Measurements from ENCODE around the gene PIK3CG.
"Not testable (repeated sequence)": the region's sequence is repeated elsewhere in the genome, so short reads cannot be mapped to it uniquely, and the experiment has no call there.

PIK3CG gene

DNA sequence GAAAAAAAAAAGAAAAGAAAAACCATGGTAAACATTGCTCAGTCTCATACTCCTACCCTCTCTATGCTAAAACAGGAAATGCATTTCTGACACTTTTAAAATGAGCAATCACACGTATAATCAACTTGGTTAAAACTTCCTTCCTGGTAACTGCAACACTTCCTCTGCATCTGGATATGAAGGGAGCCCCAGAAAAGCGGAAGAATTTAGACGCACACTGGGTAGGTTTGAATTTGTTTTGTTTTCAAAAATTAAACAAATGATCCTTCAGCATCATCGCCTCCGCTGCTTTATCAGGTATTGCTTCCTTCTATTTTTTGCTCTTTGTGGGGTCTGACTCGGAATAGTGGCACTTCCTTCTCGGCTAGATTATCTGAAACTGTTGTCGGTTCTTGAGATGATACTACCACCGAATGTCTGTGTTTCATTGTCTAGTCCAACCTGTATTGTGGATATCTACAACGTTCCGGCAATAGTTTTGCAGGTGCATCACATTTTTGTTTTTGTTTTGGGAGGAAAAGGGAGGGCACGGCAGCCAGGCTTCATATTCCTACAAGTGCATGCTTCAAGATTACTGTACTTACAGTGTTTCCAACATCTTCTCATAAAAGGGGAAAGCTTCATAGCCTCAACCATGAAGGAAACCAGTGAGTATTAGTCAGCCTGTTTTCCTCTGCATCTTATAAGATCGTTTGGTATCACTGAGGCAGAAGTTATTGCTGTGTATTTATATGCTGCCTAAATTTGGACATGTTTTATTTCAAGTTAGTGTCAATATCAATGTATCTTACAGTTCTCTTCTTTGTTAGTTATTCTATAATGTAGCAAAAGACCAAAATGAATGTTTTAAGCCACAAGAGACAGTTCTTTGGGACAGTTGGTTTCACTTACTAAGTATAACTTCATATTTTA lies at the start of gene PIK3CG:
TSS of gene PIK3CG (plus strand) at position 153 of the 912 bp plus-strand sequence. CDS start 2,280 bp downstream, outside the sequence.
- DNase-seq (ENCODE audit: low read depth in 2 of 2): no peak

DNA sequence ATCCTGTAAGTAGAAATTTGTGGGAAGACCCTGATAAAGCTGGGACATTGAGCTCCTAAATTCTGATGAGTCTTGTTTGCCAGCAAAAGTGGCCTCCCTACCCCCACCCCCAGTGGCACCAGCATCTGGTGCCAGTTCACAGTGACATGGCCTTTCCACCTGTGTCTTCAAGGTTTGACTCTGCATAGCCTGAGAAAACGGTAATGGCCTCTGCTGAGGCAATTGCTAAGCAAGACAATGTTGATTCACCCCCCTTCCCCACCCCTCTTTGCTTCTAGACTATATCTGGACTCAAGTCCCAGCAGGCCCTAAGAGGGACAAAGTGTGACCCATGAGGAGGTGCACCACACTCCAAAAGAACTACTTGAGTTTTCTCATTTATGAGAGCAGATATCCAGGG lies 48.0 kb upstream of the PIK3CG start:
- DNase-seq (ENCODE audit: low read depth in 2 of 2): no peak

DNA sequence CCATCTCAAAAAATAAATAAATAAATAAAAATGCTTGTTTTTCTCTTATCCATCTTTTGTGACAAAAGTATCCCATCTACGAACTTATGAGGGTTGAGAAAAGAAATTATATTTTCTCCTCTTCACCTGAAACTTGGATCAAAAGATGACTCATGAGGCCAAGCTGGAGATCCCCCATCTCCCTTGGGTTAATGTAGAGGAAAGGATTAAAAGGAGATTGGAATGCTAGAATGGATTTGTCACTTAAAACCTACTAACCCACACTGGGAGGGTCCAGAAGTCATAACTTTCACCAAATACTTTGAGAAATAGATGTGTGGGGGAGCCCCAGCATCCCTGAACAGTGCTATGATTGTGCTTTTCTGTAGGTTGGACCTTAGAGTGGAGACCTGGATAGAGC lies 46.3 kb upstream of the PIK3CG start:
- DNase-seq (ENCODE audit: low read depth in 2 of 2): no peak

DNA sequence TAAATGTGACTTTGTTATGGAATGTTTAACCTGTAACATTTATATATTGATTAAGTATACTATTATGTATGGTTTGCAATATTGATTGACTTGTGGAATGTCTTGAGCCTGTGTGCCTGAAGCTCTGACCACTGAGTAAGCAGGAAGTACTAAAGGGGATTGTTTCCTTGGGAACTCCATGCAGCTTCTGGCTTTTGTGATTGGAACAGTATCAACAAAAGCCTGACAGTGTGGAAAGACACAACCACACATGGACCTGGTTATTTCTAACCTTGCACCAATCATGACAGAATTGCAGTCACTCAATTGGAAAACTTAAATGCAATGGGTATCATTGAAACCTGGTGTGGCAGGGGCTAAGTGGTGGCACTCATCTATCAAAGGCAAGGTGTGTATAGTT lies 45.5 kb upstream of the PIK3CG start:
- DNase-seq (ENCODE audit: low read depth in 2 of 2): no peak

DNA sequence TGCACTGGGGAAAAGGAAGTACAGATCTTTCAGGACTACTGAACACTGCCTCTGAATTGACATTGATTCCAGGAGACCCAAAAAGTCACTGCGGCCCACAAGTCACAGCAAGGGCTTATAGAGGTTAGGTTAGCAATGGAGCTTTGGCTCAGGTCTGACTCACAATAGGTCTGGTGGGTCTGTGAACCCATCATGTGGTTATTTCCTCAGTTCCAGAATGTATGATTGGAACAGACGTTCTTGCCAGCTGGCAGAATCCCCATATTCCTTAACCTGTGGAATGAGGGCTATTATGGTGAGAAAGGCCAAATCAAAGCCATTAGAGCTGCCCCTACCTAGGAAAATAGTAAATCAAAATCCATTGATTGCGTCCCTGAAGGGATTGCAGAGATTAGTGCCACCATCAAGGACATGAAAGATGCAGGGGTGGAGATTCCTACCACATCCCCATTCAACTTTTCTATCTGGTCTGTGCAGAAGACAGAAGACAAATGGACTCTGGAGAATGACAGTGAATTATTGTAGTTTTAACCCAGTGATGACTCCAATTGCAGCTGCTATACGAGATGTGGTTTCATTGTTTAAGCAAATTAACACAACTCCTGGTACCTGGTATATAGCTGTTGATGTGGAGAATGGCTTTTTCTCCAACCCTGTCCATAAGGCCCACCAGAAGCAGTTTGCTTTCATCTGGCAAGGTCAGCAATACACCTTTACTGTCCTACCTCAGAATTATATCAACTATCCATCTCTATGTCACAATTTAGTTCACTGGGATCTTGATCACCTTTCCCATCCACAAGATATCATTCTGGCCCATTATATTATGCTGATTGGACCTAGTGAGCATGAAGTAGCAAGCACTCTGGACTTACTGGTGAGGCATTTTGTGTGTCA lies 44.5 kb upstream of the PIK3CG start:
- DNase-seq (ENCODE audit: low read depth in 2 of 2): no peak

DNA sequence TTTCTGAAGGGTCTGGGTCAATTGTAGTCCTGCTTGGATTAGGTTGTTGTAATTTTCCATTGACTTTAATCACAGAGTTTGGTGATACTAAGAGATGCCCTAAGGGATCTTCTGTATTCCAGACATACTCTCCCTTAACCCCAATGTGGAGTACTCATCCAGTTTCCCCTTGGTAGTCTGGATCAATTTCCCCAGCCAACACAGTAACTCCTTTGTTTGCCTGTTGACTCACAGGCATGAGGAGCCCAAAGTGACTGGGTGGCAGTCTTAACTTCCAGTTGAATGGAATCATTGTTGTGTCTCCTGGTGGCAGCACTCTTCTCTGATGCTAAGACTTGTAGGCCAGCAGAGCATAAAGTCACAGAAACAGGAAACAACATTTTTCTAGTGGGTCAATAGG lies 41.5 kb upstream of the PIK3CG start:
- DNase-seq (ENCODE audit: low read depth in 2 of 2): no peak

- no peak for DNase-seq (ENCODE audit: low read depth in 2 of 2)
These were observed 40.6 kb upstream of the PIK3CG start for GRCh38 chr7:106824458-106824857.

DNA sequence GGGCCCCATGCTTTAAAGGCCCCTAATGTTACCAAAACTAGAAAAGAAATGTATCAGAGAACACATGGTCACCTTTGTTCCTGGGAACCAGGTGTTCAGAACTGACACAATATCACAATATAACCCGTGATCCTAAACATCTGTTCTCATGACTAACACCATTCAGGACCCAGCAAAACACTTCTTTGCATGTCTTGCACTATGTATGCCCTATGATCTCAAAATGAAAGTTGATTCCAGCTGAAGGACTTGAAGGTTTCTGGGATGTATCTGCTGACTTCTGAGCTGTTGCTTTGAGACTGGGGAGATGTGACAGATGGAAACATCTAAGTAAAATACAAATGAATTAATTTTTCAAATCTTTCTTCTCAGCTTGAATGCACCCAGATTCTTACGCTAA lies 37.5 kb upstream of the PIK3CG start:
- no peak for DNase-seq (ENCODE audit: low read depth in 2 of 2)

- DNase-seq (ENCODE audit: low read depth in 2 of 2): no peak
These were observed 35.6 kb upstream of the PIK3CG start for GRCh38 chr7:106829496-106829895.

GRCh38 chr7:106830896-106831295 lies 34.2 kb upstream of the PIK3CG start:
- not testable (repeated sequence) for DNase-seq (ENCODE audit: low read depth in 2 of 2)

- DNase-seq (ENCODE audit: low read depth in 2 of 2): no peak
These were observed 28.3 kb upstream of the PIK3CG start for GRCh38 chr7:106836816-106837215.

GRCh38 chr7:106839511-106839910 lies 25.6 kb upstream of the PIK3CG start:
- no peak for DNase-seq (ENCODE audit: low read depth in 2 of 2)

DNA sequence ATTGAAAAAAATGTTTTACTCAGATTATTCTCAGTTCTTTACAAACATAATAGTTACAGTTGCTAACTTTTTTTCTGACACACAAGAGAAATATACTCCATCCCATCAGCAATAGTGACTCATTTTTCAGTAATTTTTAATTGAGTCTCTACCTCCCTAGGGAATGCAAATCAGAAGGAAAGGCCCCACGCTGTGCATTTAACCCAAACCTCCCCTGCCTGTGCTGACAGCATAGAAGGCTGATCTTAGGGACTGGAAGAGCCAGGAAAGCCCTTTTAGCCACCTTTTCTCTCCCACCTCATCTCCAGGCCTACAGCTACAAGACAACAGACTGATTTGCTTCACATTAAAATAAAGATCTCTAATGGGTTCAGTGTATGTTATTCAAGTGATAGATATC lies 24.7 kb upstream of the PIK3CG start:
- no peak for DNase-seq (ENCODE audit: low read depth in 2 of 2)

DNA sequence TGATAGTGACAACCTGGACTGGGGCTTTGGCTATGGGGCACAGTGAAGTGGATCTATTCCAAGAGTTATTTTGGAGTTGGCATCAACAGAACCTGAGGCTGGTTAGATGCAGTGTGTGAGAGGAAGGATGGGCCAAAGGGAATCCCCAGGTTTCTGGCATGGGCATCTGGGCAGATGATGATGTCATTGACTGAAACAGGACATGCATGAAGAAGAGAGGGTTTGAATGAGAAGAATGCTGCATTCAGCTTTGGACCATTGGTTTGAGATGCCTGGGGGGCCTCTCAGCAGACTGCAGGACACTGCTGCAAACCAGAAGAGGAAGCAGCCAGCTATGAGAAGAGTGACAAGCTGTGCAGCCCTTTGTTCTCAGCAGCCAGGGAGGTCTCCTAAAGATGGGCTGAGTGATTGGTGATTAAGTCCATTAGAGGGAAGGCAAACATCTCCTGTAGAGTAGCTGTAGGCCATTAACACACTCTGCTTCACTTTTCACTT lies 23.1 kb upstream of the PIK3CG start:
- DNase-seq (ENCODE audit: low read depth in 2 of 2): no peak

GRCh38 chr7:106844279-106844997 lies 20.6 kb upstream of the PIK3CG start:
- no peak for DNase-seq (ENCODE audit: low read depth in 2 of 2)

DNA sequence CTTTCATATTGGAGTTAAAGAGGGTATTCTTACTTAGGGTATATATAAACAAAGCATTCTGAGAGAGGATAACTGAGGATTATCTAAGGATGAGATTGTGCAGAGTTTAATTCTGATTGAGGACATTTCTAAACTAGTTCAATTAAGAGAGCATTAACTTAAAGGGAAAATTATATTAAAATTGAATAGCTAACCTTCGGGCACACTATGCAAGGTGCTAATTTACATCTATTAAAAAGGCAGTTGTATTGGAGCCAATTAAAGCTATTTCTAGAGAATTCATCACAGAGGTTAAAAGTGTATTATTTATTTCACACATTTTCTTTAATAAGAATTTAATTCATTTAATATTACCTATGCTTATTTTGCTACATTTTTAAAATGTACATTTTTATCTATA lies 17.0 kb upstream of the PIK3CG start:
- no peak for DNase-seq (ENCODE audit: low read depth in 2 of 2)

GRCh38 chr7:106848851-106849442 lies 16.1 kb upstream of the PIK3CG start:
- no peak for DNase-seq (ENCODE audit: low read depth in 2 of 2)

GRCh38 chr7:106851632-106852031 lies 13.4 kb upstream of the PIK3CG start:
- not testable (repeated sequence) for DNase-seq (ENCODE audit: low read depth in 2 of 2)

DNA sequence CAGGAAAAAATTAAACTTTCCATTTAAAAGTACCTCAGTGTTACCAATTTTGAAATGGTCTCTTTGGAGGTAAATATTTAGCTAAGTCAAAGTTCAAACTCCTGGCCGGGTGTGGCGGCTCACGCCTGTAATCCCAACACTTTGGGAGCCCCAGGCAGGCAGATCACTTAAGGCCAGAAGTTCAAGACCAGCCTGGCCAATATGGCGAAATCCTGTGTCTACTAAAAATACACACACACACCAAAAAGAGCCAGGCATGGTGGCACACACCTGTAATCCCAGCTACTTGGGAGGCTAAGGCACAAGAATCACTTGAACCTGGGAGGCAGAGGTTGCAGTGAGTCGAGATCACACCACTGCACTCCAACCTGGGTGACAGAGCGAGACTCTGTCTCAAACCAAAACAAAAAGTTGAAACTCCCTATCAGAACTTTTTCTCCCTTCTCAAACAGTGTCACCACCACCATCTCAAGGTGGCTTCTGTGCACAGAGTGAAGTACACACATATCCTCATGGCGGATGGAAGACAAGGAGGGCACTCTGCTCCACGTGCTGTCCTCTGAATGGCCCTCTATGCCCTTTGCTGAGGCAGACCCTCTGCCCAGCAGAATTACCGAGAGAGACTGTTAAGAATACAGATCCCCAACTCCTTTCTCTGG lies 11.7 kb upstream of the PIK3CG start:
- DNase-seq (ENCODE audit: low read depth in 2 of 2): no peak

DNA sequence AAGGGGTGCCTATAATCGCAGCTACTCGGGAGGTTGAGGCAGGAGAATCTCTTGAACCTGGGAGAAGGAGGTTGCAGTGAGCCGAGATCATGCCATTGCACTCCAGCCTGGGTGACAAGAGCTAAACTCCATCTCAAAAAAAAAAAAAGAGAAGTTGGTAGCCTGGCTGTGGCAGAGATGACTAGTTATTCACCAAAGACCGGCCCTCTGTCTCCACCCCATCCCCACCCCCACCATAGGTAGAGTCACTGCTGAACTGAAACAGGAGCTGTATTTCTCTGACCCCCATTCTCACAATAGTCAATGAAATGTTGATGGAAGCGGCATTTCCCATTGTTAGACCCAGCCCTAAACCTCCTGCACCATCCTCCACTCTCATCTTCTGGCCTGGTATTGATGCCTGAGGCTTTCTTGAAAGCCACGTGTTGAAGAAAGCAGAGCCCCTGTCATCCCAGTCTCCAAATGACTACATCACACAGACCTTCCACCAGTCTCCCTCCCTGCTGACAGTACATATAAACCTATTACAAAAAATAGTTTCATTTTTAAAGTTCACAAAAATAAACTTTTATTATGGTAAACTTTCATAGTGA lies 9.4 kb upstream of the PIK3CG start:
- no peak for DNase-seq (ENCODE audit: low read depth in 2 of 2)

All from stimulated activated CD4-positive, alpha-beta T cell treated with anti-CD3 and anti-CD28 coated beads, Interleukin-1b, Interleukin-23, amount 100 ng/mL, for 4 hours (primary cell).